Heart left ventricle (tissue), 13 donors: Measurements from ENCODE around the gene PTTG2.

Experiments used
- CTCF ChIP-seq, 12 donors: fragments of 200-600 bp; sonication (generic) in 4 of 12; IDR thresholded peaks; one replicate each; pipeline versions ENCODE4 v1.5.0 to v1.8.0; 2018 to 2022; ENCODE audit warnings: antibody characterized with exemption in 12 of 12, mild to moderate bottlenecking in 5 of 12
- POLR2A ChIP-seq, 2 donors: fragments of 450-650 bp; IDR thresholded peaks; one replicate each; pipeline ENCODE4 v1.6.1; 2017; ENCODE audit warnings: antibody characterized with exemption in 2 of 2, mild to moderate bottlenecking in 2 of 2, moderate library complexity in 2 of 2
- donor health status: ischemic (EF 13 %, LVEDD 7.1; RV severe dilation, severe dysfunction).
- donor health status: DM: no; HTN: yes; CAD: no.
- donor health status: DM: no; HTN: no; CAD: no.
- donor health status: ischemic (EF 25% LVEDD 6.9; RV normal size, moderate dysfunction).
- donor health status: ischemic (EF 25% LVEDD 5.7; RV mildly dilated, moderate dysfunction).
- donor health status: ischemic (EF 35%, LVEDD 5.7; RV mildly dilated, moderate dysfunction).
- donor health status: nonischemic (EF 11% LVEDD 7.7; RV severe dilation, severe dysfunction).
- donor health status: DM: yes; HTN: yes; CAD: no.
- donor health status: PGD.
- donor health status: ischemic (EF 29% LVEDD 5.4; RV normal size, mild dysfunction).
- donor health status: nonischemic (EF 23%, LVEDD 6.1; RV moderate dilation, normal function).

- TF ChIP-seq CTCF (IDR thresholded peaks at IDR 0.05) (no peak), POLR2A (IDR thresholded peaks at IDR 0.05) (no peak)
Measured at GRCh38 chr4:37991623-37992410, 31.6 kb downstream of the PTTG2 start.
